ENCODE results near the gene SNX25. TPM values are rescaled to one million over a fixed set of nuclear protein-coding genes. Genes with fewer than 3 reads are reported as not detected.

SNX25 gene
- total RNA-seq, 1 experiment from 2014 or later, result 16.7 TPM

- Histone ChIP-seq H3K27me3 (ENCODE audit: control insufficient read depth, insufficient read depth, low read length) (no peaks in the 10 kb centered on the region), H3K4me3 (ENCODE audit: low read depth in 2 of 2, low read length in 2 of 2) (no peak overlapping the region), H3K9me3 (ENCODE audit: control insufficient read depth, insufficient read depth, low read depth, low read length) (no peaks in the 10 kb centered on the region), H3K4me1 (ENCODE audit: control insufficient read depth, insufficient read depth, low read length) (no peaks in the 10 kb centered on the region), H3K27ac (ENCODE audit: low read length) (no peak overlapping the region), H3K36me3 (ENCODE audit: control insufficient read depth, insufficient read depth, low read length) (no peaks in the 10 kb centered on the region; the same call in 1 of the 2 replicates)
- DNase-seq (ENCODE audit: low read depth, low spot score), result no peak
- POLR2A ChIA-PET, result no interaction called here
- BruUV-seq (replicated peaks), result no TSS peak
- TF ChIP-seq SIN3A (IDR thresholded peaks at IDR 0.05; ENCODE audit: borderline replicate concordance, insufficient read depth, low read depth, low read length), result no peak
- TF ChIP-seq TCF7L2 (IDR thresholded peaks at IDR 0.05; ENCODE audit: low read depth, low read length), result no peak
- TF ChIP-seq REST (IDR thresholded peaks at IDR 0.05; ENCODE audit: insufficient read depth in 1 of 2, low read depth in 2 of 2, low read length in 1 of 2), result no peak
- TF ChIP-seq POLR2AphosphoS5 (IDR thresholded peaks at IDR 0.05; ENCODE audit: low read depth, low read length), result no peak
- TF ChIP-seq CTCF (IDR thresholded peaks at IDR 0.05), result no peak
- in situ Hi-C loops (cut with HindIII; ENCODE audit: low pct_unique_long_range_greater_than_20kb, low sequenced_read_pairs), result no loop called here
- no peak for ATAC-seq
- CTCF ChIA-PET, result no interaction called here
- intact Hi-C loops (cut with micrococcal nuclease; ENCODE audit: unreplicated experiment), result no loop called here
Measured at GRCh38 chr4:185344743-185345538, 135.5 kb downstream of the SNX25 start.

- ATAC-seq, result no peak
- CTCF ChIA-PET, result no interaction called here
- intact Hi-C loops (cut with micrococcal nuclease; ENCODE audit: unreplicated experiment), result no loop called here
Measured at GRCh38 chr4:185346975-185347601, 137.7 kb downstream of the SNX25 start.

More at GRCh38 chr4:185346975-185347601, 137.7 kb downstream of the SNX25 start:
- H3K27ac ChIP-seq (ENCODE audit: low read length), result no peak overlapping the region
- no peaks in the 10 kb centered on the region for H3K4me1 ChIP-seq (ENCODE audit: control insufficient read depth, insufficient read depth, low read length)
- POLR2A ChIA-PET, result no interaction called here
- no peaks in the 10 kb centered on the region; the same call in 1 of the 2 replicates for H3K36me3 ChIP-seq (ENCODE audit: control insufficient read depth, insufficient read depth, low read length)
- DNase-seq (ENCODE audit: low read depth, low spot score), result no peak
- no peak overlapping the region for H3K4me3 ChIP-seq (ENCODE audit: low read depth in 2 of 2, low read length in 2 of 2)
- in situ Hi-C loops (cut with HindIII; ENCODE audit: low pct_unique_long_range_greater_than_20kb, low sequenced_read_pairs), result no loop called here
- BruUV-seq (replicated peaks), result no TSS peak
- TF ChIP-seq TCF7L2 (IDR thresholded peaks at IDR 0.05; ENCODE audit: low read depth, low read length), result no peak
- TF ChIP-seq POLR2AphosphoS5 (IDR thresholded peaks at IDR 0.05; ENCODE audit: low read depth, low read length), result no peak
- TF ChIP-seq CTCF (IDR thresholded peaks at IDR 0.05), result no peak
- no peak for TF ChIP-seq REST (IDR thresholded peaks at IDR 0.05; ENCODE audit: insufficient read depth in 1 of 2, low read depth in 2 of 2, low read length in 1 of 2)
- H3K9me3 ChIP-seq (ENCODE audit: control insufficient read depth, insufficient read depth, low read depth, low read length), result no peaks in the 10 kb centered on the region
- no peaks in the 10 kb centered on the region for H3K27me3 ChIP-seq (ENCODE audit: control insufficient read depth, insufficient read depth, low read length)
